HG02798 (cell line): ENCODE measurements around the gene ZFPM1.

Experiments
- ATAC-seq: cut with Tn5 transposase; IDR thresholded peaks from one replicate; pipeline ENCODE4 v1.9.1; 2021; ENCODE audit warnings: mild to moderate bottlenecking; ENCODE audit not compliant: unreplicated experiment, poor library complexity

Gene ZFPM1

DNA sequence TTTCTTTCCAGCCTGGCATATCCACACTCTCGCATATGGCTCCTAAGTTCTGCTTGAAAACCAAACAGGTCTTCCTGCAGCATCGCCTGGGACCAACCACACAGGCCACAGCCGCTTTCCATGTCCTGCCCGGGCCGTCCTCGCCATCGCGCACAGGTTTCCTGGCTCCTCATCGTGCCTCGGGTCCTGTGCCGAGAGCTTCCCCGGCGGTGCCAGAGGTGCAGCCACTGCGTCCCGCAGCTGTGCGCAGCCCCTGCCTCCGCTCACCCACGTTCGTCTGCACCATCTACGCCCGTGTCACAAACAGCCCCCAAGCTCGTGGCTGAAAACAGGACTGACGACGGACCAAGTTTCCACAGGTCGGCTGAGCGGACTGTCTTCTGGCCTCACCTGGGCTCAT, 6.3 kb upstream of the ZFPM1 start:
- ATAC-seq = no peak

DNA sequence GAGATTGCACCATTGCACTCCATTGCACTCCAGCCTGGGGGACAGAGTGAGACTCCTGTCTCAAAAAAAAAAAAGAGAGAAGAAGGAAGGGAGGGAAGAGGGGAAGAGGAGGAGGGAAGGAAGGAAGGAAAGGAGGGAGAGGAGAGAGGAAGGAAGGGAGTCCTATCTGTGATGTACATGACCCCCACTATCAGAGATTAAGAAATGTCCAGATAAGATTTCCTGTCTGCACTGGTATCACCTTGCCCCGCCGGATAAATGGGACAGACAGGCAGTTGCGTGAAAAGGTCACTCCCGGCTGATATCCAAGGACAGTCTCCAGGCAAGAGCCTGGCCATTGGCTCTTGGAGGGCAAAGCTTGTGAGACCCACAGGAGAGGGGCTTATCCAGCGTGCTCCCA, 5.2 kb upstream of the ZFPM1 start:
- ATAC-seq = no peak

DNA sequence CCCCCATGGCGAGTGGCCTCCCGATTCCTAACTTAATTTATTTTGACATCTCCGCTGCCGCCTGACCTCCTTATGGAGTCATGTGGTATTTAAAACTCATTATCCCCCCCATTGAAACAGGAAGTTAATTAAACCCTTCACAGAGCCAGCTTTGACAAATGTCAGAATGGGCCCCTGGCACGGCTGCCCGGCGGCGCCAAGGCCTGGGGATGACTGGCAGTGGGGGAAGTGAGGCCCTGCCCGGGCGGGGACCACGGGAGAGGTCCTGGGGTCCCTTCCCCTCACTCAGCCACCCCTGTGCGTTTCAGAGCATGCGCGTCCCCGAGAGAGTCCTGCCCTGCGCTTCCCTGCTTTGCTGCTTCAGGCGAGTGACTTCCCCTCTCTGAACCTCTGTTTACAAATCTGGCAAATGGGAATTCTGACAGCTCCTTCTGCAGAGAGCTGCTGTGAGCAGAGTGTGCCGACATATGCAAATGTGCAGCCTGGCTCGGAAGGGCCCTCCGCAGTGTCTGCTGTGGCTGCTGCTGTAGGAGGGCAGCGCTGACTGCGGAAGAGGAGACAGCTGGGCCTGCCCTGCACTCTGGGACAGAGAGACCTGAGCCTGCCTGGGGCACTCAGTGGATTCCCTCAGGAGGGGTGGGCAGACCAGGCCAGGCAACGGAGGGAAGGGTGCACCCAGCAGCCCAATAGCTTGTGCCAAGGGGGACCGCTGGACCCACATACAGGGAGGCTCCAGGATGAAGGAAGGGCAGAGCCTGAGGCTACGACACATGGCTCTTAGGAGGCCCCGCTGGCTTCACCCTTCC, 4.4 kb upstream of the ZFPM1 start:
- no peak for ATAC-seq

DNA sequence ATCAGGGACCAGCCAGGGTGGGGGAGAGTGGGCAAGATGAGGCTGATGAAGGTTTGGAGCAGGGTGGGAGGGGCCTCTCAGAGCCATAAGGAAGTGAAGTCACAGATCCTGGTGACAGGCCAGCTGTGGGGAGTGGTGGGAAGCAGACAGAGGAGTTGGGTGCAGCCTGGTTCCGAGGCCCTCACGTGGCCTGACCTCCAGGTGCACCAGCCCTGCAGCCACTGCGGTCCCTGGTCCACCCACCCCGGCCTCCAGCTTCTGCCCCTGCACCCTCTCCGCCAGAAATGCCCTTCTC, 3.9 kb upstream of the ZFPM1 start:
- no peak for ATAC-seq

DNA sequence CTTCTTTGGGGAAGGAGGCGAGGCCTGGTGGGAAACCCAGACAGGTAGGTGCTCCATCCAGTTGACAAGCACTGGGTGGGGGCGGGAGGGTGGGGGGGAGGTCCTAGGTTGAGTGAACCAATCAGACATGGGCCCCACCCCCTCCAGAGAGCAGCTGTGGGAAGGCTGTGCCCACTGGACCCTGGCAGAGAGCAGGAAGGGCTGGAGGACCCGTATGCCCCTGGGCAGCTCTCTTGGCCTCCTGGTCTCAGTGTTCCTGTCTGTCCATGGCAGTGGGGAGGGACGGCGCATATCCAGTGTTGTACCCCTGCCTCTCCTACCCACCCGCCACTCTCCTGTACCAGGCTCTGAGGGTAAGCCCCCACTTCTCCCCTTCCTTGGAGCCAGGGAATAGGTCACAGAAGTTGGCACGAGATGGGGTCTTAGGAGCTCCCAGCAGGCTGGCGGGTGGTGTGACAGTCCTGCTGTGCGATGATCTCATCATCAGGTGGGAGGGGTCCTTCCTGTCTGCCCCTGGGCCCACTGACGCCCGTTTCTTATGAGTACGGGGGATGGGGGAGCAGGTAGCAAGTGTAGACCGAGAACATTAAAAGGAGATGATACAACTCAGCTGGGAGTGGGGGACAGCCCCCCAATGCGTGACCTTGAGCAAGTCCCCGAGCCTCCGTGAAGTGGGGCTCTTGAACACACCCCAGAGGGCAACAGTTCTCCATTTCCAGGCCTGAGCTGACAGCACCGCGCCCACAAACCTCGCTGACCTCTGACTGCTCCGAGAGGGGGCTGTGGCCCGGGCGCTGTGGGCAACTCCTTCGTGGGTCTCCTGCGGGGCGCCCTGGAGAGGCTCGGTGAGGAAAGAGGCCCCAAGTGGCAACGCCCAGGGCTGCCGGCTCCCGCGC, 1.2 kb upstream of the ZFPM1 start:
- ATAC-seq = no peak

DNA sequence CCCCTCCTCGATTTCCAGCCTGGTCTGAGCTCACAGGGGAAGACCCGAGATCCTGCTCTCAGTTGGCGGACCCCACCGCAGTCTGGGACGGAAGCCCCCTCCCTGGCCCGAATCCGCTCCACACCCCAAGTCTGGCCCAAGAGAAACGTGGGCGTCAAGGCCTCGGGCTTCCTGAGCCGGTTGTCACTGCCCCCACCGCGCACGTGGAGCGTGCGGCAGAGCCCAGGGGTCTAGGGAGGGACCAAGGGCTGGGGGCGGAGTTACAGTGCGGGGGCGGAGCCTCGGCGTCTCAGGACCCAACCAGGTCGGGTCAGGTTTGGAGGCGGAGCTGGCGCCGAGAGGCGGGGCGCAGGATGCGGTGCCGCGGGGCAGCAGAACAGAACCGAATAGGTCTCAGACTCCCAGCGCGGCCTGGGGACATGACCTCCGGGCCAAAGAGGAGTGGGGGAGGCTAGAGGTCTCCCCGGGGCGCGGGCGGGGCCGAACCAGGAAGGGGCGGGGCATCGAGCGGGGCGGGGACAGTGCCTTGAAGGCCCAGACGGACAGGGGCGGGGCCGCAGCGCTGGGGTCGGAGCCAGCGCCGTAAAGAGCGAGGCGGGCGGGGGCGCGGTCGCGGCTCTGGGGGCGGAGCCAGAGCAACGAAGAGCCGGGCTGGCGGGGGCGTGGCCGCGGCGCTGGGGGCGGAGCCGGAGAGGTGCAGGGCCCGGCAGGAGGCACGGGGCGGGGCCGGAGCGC, 431 bp upstream of the ZFPM1 start:
- ATAC-seq = peak; percentile 75

DNA sequence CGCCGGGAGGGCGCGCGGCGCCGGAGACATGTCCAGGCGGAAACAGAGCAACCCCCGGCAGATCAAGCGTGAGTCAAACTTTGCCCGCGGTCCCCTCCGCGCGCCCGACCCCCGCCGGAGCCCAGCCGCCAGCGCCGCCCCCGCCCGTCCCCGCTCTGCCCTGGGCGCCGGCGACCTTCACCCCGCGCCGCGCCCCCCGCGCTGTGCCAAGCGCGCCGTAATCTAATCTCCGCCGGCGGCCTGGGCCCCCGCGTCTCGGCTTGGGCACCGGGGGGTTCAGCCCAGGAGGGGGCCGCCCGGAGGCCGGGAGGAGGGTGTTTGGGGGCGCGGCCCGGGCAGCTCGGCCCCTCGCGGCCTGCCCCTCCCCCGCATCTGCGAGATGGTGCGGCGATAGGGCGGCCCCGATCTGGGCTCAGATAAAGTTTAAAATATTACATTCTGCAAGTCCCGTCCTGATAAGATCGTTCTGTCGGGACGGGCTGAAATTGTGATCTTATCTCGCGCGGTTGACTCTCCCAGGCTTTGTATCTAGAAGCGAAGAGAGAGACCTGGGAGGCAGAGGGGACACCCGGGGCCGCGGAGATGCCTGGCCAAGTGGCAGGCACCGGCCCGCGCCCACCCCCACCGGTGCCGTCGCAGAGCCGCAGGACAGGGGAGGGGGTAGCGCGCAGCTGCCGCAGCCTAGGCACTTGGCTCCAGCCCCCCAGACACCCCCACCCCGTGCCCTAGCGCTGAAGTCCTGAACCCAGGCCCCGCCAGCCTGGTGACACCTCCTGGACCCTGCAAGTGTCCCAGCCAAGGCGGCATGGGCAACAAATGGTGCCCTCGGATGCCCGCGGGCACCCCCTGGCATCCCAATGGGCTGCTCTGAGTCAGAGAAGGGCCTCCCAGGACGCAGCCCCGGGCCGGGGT, 787 bp downstream of the ZFPM1 start:
- ATAC-seq = no peak

DNA sequence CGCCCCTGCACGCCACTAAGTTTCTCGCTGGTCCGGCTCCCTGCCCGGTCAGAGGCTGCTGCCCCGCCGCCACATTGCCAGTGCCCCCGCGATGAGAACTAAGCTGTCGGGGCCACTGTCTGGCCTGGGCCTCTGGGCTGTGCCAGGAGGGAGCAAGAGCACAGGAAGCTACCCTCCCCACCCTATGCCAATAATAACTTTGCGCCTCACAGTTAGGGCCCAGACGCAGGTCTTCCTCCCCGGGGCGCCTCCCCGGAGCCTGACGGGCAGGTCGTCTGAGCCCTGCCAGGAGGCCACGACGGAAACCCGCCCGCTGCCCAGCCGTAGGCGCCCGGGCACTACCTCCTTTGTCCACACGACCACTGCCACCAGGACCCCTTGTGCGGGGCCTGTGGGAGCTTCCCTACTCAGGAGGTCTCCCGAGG, 1.5 kb downstream of the ZFPM1 start:
- no peak for ATAC-seq

DNA sequence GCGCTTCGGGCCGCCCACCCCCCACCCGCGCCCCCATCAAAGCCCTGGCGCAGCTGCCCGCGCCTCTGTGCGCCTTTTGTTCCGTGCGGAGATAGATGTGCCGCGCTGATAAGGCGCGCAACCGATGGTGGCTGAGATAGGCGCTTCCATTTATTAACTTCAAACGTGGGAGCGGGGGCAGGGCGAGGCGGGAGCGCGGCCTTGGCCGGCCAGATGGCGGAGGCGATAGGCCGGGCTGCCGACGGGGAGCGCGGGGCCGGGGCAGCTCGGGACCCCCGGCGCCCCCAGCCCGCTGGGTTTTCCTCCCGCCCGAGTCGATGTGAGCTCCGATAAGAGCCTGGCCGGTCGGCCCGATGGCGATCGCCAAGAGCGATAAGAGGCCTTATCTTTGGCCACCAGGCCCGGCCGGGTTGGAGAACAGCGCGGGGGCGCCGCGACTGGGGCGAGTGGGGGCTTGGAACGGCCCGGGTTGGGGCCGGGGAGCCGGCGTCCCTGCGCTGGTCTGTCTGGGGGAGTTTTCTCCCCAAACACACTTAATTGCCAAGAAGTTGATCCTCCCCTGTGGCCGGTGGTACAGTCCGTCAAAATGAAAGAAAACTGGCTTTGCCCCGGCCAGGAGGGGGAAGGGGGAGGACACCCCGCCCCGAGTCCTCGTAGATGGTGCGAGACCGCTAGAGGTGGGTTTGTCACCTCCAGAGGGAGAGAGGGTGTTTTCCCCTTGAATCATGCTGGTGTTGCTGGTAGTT, 2.7 kb downstream of the ZFPM1 start:
- ATAC-seq = peak; percentile 25

DNA sequence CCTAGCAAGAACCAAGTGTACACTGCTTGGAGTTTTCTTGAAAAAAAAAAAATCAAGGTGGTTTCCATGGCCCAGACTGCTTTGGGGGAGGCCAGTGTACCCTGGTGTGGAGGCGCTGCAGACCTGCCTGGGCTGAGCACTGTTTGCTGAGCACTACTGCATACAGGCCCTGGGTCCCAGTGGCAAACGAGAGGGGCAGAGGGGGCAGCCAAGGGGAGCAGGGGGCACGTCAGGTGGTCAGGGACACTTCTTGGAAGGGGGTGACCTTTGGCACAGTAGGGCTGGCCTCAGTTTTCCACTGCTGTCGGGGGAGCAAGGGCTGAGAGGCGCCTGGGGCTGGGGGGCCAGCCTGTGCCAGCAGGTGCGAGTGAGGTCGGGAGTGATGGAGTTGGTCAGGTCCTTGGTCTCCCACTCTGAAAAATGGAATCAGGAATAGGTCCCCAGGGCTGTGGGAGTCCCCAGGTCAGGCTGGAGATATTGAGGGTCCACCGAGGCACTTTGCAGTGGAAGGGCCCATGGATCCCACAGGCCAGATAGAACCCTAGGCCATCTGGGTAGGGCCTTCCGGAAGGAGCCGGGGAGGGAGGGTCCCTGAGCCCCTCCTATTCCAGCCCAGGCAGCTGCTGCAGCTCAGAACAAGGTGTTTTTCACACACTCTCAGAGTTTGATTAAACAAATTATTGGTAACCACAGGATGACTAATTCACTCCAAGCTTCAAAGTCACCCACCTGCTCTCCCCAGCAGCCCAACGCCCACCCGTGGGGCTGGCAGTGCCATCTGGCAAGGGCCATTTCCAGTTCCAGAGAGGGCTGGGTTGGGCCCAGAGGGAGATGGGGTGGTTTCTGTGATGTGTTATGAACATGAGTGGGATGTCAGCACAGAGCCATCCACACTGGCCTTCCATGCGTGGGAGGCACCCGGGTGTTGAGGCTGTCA, 3.5 kb downstream of the ZFPM1 start:
- ATAC-seq = no peak

DNA sequence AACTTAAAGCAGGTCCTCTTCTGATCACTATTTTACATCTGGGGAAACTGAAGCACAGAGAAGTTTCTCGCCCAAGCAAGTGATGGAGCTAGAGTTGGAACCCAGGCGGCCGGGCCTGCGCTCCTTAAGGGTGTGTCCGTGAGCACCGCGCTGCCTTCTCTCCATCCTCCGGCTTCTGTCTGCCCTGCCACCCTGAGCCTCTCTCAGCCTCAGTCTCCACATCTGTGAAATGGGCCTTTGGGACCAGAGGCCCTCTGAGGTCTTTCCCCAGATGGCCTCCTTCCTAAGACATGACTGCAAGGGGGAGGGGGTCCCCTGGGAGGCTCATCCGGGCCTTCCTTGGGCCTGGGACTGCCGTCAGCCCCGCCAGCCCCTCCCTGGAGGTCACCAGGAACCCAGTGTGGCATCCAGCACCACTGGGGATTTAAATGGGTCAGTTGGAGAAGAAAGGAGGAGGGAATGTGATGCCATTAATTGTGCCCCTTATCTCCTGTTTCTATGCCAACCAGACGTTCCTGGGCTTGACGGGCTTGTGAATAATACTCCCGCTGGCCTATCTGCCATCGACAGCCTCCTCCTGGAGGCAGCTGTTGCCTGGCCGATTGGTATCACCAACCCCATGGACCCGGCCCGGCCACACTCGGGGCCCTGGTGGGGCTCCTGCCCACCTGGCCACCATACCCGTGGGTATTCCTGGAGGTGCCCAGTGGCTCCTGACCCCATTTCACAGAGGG, 5.1 kb downstream of the ZFPM1 start:
- ATAC-seq = no peak

DNA sequence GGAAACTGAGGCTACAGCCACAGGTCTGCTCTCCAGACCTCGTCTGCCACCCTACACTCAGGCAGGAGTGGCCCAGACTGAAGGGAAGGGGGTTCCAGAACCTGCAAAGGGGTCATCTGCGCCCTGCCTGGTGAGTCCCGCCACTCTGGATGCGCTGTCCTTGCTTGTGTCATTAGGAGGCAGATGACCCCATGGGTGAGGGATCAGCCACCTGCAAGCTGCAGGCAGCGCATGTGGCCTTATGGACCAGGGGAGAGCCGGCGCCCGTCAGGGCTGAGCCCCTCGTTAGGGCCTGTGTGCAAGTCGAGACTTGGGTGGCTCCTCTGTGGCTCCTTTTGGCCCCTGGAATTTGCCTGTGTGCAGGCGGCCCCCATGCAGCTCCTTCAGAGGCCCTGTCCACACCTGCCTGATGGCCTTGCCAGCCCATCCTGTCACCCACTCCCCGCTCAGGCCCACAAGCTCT, 5.7 kb downstream of the ZFPM1 start:
- ATAC-seq = no peak

DNA sequence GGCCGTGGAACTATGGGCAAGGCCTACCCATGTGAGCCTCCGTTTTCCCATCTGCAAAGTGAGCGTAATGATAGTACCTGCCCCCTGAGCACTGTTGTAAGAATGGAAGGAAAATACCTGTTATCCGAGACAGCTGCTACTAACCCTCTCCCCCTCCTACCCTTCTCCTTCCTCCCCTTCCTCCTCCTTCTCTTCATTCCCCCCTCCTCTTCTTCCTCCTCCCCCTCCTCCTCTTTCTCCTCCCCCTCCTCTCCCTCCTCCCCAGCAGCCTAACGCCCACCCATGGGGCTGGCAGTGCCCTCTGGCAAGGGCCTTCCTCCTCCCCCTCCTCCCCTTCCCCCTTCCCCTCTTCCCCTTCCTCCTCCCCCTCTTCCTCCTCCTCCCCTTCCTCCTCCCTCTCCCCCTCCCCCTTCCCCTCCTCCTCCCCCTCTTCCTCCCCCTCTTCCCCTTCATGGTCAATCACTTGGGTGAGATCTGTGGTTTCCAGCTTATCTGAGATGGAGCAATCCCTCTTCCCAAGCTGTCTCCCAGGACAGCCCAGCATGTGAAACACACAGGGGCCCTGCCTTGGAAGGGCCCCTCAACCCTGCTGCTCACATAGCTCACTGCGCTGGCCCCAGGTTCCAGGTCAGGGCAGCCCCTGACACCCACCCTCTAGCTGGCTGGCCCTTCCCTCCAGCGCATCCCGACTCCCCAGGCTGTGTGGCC, 6.4 kb downstream of the ZFPM1 start:
- ATAC-seq = no peak

DNA sequence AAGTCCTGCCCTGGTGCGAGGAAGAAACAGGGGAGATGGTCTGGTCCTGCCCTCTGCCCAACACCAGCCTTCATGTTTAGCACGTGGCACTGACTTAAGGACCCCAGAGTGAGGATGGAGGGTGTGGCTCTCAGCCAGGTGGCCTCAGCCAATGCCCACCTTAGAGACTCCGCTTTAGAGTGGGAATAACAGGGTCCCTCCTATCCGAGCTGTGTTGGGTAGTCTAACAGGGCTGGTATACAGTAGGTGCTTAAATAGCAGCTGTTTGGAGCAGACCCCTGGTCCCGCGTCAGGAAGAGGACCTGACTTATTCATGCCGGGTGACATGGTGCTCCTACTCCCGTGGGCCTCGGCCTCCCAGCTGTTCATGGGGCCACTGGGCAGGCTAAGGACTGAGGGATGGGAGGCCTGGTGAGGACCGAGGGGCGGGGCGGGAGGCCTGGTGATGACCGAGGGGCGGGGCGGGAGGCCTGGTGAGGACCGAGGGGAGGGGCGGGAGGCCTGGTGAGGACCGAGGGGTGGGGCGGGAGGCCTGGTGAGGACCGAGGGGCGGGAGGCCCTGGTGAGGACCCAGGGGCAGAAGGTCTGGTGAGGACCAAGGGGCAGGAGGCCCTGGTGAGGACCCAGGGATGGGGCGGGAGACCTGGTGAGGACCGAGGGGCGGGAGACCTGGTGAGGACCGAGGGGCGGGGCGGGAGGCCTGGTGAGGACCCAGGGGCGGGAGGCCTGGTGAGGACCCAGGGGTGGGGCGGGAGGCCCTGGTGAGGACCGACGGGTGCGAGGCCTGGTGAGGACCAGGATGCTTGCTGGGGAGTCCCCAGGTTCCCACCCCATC, 7.6 kb downstream of the ZFPM1 start:
- ATAC-seq = no peak

DNA sequence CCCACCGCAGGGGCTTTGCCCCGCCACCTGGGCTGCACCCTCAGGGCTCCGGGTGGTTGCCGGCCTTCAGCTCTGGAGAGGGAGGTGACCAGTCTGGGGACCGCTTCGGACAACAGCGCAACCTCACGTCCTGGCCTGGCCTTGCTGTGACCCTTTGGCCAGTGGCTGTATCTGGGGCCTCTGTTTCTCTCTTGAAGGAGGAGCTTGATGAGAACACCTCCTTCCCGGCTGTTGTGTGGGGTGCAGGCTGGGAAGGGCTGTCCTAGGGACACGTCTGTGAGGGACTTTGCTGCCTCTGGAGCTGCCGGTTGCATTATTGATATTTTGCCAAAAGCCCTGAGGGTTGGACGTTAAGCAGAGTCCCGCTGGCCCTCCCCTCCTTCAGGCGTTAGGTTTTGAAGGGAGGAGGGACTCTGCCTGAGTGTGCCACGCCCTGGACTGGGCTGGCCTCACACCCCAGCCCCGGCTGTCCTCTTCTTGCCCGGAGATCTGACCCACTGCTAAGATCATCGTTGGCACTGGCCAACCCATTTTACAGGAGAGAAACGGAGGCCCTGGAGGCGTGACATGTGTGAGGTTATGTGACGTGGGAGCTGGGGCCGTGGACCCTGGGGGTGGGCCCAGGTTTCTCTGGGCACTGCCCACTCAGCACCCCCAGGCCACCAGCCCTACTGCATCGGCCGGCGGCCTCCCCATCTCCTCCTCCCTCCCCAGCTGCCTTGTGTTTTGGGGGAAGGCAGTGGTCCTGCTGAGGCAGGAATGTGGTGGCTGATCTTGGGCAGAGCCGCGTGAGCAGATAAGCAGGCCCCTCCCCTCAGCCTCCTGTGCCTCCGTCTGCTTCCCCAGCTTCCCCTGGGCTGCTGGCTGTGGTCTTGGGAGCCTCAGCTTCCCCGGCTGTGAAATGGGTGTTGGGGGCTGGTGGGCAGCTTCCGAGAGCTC, 8.5 kb downstream of the ZFPM1 start:
- ATAC-seq = no peak
